Measurements from ENCODE around the gene AGBL4. TPM values are rescaled to one million over a fixed set of nuclear protein-coding genes. Genes with fewer than 3 reads are reported as not detected.

The AGBL4 gene
- total RNA-seq, 6 experiments from 2014 or later: not detected

DNA sequence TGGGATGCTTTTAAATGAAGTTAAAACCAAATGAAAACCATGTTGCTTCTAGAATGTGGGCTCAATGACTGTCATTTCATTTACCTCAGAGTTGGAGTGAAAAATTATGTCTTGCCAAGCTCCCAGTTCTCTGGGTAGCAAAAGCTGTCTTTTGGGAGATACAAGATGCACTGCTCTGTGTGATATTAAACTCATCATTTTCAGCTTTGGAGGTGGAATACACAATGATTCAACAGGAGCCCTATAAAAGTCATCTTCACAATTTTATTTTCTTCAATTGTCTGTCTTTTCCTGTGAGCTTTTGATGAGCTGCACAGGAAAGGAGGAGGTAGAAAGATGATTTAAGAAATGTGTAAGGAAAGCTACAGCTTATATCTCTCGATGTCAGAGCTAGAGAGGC is 1431.4 kb downstream of the AGBL4 start:
- peaks cover 41% of the 10 kb centered on the region for H3K9me3 Mint-ChIP-seq
- no peak overlapping the region for H3K4me3 Mint-ChIP-seq
- no peak for DNase-seq

GRCh38 chr1:48591181-48591580 is 1432.6 kb downstream of the AGBL4 start:
- Mint-ChIP-seq H3K9me3 (peaks cover 51% of the 10 kb centered on the region), H3K36me3 (ENCODE audit: low read depth) (0 out of 2 replicates have a peak, but pooled peaks cover 5% of the 10 kb centered on the region), H3K27me3 (ENCODE audit: insufficient read depth) (no peaks in the 10 kb centered on the region; the same call in 1 of the 2 replicates), H3K27ac (no peak overlapping the region), H3K4me1 (ENCODE audit: low read depth) (no peaks in the 10 kb centered on the region), H3K4me3 (no peak overlapping the region)
- DNase-seq: no peak
- TF ChIP-seq, protein P1, sequence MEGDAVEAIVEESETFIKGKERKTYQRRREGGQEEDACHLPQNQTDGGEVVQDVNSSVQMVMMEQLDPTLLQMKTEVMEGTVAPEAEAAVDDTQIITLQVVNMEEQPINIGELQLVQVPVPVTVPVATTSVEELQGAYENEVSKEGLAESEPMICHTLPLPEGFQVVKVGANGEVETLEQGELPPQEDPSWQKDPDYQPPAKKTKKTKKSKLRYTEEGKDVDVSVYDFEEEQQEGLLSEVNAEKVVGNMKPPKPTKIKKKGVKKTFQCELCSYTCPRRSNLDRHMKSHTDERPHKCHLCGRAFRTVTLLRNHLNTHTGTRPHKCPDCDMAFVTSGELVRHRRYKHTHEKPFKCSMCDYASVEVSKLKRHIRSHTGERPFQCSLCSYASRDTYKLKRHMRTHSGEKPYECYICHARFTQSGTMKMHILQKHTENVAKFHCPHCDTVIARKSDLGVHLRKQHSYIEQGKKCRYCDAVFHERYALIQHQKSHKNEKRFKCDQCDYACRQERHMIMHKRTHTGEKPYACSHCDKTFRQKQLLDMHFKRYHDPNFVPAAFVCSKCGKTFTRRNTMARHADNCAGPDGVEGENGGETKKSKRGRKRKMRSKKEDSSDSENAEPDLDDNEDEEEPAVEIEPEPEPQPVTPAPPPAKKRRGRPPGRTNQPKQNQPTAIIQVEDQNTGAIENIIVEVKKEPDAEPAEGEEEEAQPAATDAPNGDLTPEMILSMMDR (IDR thresholded peaks at IDR 0.05): no peak

More for the DNA sequence above, 1431.4 kb downstream of the AGBL4 start:
- H3K27ac Mint-ChIP-seq: no peak overlapping the region
- H3K36me3 Mint-ChIP-seq (ENCODE audit: low read depth): no peaks in the 10 kb centered on the region
- no peaks in the 10 kb centered on the region; the same call in 1 of the 2 replicates for H3K27me3 Mint-ChIP-seq (ENCODE audit: insufficient read depth)
- no peaks in the 10 kb centered on the region for H3K4me1 Mint-ChIP-seq (ENCODE audit: low read depth)
- TF ChIP-seq, protein P1 (IDR thresholded peaks at IDR 0.05): no peak

- H3K27ac Mint-ChIP-seq: no peak overlapping the region
- DNase-seq: no peak
- H3K4me3 Mint-ChIP-seq: no peak overlapping the region
- H3K9me3 Mint-ChIP-seq: peaks cover 59% of the 10 kb centered on the region
- H3K27me3 Mint-ChIP-seq (ENCODE audit: insufficient read depth): no peaks in the 10 kb centered on the region
- H3K36me3 Mint-ChIP-seq (ENCODE audit: low read depth): 0 out of 2 replicates have a peak, but pooled peaks cover 5% of the 10 kb centered on the region
- TF ChIP-seq, protein P1 (IDR thresholded peaks at IDR 0.05): no peak
- H3K4me1 Mint-ChIP-seq (ENCODE audit: low read depth): no peaks in the 10 kb centered on the region
Observed at GRCh38 chr1:48588061-48588460, 1435.7 kb downstream of the AGBL4 start.

- Mint-ChIP-seq H3K4me3 (no peak overlapping the region), H3K27me3 (ENCODE audit: insufficient read depth) (no peaks in the 10 kb centered on the region), H3K27ac (no peak overlapping the region), H3K9me3 (peaks cover 77% of the 10 kb centered on the region), H3K36me3 (ENCODE audit: low read depth) (0 out of 2 replicates have a peak, but pooled peaks cover 5% of the 10 kb centered on the region), H3K4me1 (ENCODE audit: low read depth) (no peaks in the 10 kb centered on the region)
- DNase-seq: no peak
- TF ChIP-seq, protein P1 (IDR thresholded peaks at IDR 0.05): no peak
Observed at GRCh38 chr1:48582408-48582807, 1441.3 kb downstream of the AGBL4 start.

DNA sequence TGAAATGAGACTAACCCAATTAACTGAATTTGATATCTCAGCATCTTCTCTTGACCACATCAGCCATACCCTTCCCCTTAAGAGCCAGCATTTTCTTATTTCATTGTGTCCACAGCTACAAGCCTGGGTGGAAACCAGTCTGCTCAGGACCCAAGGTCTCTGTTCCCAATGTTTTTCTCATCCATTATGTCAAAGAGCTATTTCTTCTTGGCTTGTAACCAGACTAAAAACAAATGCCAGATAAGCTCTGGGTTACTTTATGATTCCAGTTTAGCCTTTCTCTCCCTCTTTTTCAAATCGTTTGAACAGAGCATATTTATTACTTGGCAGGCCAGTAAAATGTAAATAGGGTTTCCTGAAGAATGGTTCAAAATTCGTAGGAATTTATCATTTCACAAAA is 1442.5 kb downstream of the AGBL4 start:
- no peak overlapping the region for H3K27ac Mint-ChIP-seq
- H3K4me3 Mint-ChIP-seq: no peak overlapping the region
- no peaks in the 10 kb centered on the region for H3K27me3 Mint-ChIP-seq (ENCODE audit: insufficient read depth)
- TF ChIP-seq, protein P1 (IDR thresholded peaks at IDR 0.05): no peak
- H3K36me3 Mint-ChIP-seq (ENCODE audit: low read depth): no peaks in the 10 kb centered on the region
- no peak for DNase-seq
- peaks cover 77% of the 10 kb centered on the region for H3K9me3 Mint-ChIP-seq
- no peaks in the 10 kb centered on the region for H3K4me1 Mint-ChIP-seq (ENCODE audit: low read depth)

DNA sequence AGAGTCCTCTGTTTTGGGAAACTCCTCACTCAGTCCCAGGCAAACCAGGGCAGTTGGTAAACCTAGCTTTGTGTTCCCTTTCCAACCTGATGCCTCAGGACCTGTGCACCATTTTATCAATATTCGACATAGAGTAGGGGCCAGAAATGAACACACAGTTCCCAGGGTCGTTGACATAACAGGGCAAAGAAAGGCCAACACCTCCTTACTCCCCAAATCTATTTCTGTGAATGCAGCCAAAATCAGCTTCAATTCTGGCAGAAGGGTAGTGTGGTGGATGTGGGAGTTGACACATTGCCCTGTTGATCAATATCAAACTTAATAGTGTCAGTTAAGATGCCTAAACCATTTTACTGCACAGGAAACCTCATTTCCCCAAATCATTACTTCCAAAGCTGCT is 1447.2 kb downstream of the AGBL4 start:
- Mint-ChIP-seq H3K27ac (no peak overlapping the region), H3K9me3 (peaks cover 60% of the 10 kb centered on the region), H3K4me3 (no peak overlapping the region), H3K27me3 (ENCODE audit: insufficient read depth) (no peaks in the 10 kb centered on the region; the same call in 1 of the 2 replicates), H3K36me3 (ENCODE audit: low read depth) (no peaks in the 10 kb centered on the region), H3K4me1 (ENCODE audit: low read depth) (no peaks in the 10 kb centered on the region)
- no peak for DNase-seq
- TF ChIP-seq, protein P1 (IDR thresholded peaks at IDR 0.05): no peak
